Measurements from ENCODE around the gene SLC2A11. TPM values are rescaled to one million over a fixed set of nuclear protein-coding genes. Genes with fewer than 3 reads are reported as not detected.

The SLC2A11 gene
- 4.2 TPM for total RNA-seq

- peak; percentile 94 for DNase-seq
These were observed at the start of gene SLC2A11 for GRCh38 chr22:23857606-23858483. SLC2A11 (plus strand) TSS chr22:23857875; CDS start chr22:23858000, 125 bp downstream.

- DNase-seq, result no peak
These were observed 45.3 kb upstream of the SLC2A11 start for GRCh38 chr22:23812378-23812777.

- DNase-seq, result no peak
These were observed 42.0 kb upstream of the SLC2A11 start for GRCh38 chr22:23815541-23816155.

- no peak for DNase-seq
These were observed 41.3 kb upstream of the SLC2A11 start for GRCh38 chr22:23816156-23816976.

GRCh38 chr22:23817146-23817545 lies 40.5 kb upstream of the SLC2A11 start:
- no peak for DNase-seq

GRCh38 chr22:23818541-23818940 lies 39.1 kb upstream of the SLC2A11 start:
- DNase-seq, result no peak

- no peak for DNase-seq
These were observed 36.9 kb upstream of the SLC2A11 start for GRCh38 chr22:23820748-23821211.

GRCh38 chr22:23822101-23822671 lies 35.5 kb upstream of the SLC2A11 start:
- no peak for DNase-seq

GRCh38 chr22:23823331-23823791 lies 34.3 kb upstream of the SLC2A11 start:
- no peak for DNase-seq

- DNase-seq, result no peak
These were observed 33.0 kb upstream of the SLC2A11 start for GRCh38 chr22:23824476-23825245.

- no peak for DNase-seq
These were observed 32.3 kb upstream of the SLC2A11 start for GRCh38 chr22:23825246-23825905.

- DNase-seq, result peak; percentile 87
These were observed 30.9 kb upstream of the SLC2A11 start for GRCh38 chr22:23826510-23827350.

- no peak for DNase-seq
These were observed 30.2 kb upstream of the SLC2A11 start for GRCh38 chr22:23827351-23827995.

GRCh38 chr22:23828800-23829680 lies 28.6 kb upstream of the SLC2A11 start:
- no peak for DNase-seq

- peak; percentile 81 for DNase-seq
These were observed 27.8 kb upstream of the SLC2A11 start for GRCh38 chr22:23829845-23830372.

- DNase-seq, result no peak
These were observed 26.4 kb upstream of the SLC2A11 start for GRCh38 chr22:23831261-23831660.

GRCh38 chr22:23831781-23832180 lies 25.9 kb upstream of the SLC2A11 start:
- no peak for DNase-seq

All from skin of body (tissue), 2 donors.